ENCODE results near the gene PRDM5.

- TF ChIP-seq, protein P1, sequence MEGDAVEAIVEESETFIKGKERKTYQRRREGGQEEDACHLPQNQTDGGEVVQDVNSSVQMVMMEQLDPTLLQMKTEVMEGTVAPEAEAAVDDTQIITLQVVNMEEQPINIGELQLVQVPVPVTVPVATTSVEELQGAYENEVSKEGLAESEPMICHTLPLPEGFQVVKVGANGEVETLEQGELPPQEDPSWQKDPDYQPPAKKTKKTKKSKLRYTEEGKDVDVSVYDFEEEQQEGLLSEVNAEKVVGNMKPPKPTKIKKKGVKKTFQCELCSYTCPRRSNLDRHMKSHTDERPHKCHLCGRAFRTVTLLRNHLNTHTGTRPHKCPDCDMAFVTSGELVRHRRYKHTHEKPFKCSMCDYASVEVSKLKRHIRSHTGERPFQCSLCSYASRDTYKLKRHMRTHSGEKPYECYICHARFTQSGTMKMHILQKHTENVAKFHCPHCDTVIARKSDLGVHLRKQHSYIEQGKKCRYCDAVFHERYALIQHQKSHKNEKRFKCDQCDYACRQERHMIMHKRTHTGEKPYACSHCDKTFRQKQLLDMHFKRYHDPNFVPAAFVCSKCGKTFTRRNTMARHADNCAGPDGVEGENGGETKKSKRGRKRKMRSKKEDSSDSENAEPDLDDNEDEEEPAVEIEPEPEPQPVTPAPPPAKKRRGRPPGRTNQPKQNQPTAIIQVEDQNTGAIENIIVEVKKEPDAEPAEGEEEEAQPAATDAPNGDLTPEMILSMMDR (conservative IDR thresholded peaks at IDR 0.05; ENCODE audit: low read depth, low read length): no peak
- no peak for TF ChIP-seq EZH2 (IDR thresholded peaks at IDR 0.05; ENCODE audit: borderline replicate concordance, low read depth, low read length, poor library complexity, severe bottlenecking)
These were observed 51.4 kb downstream of the PRDM5 start for GRCh38 chr4:120871173-120871572.

All from A673 (cell line).